HepG2 (cell line): ENCODE results near the gene PBX1. TPM values are rescaled to one million over a fixed set of nuclear protein-coding genes. Genes with fewer than 3 reads are reported as not detected.

ENCODE experiments used
- GABPB1 ChIP-seq: IDR thresholded peaks from 2 replicates; pipeline ENCODE4 v1.6.1; 2016; ENCODE audit warnings: mild to moderate bottlenecking, missing genetic modification reagents, moderate library complexity, missing compliant biosample characterization
- NFE2L1 ChIP-seq: sonication (generic); formaldehyde crosslinking; IDR thresholded peaks from 2 replicates; pipeline ENCODE4 v1.4.0; 2020; ENCODE audit warnings: missing genetic modification reagents, mild to moderate bottlenecking, borderline replicate concordance
- PHF5A ChIP-seq: IDR thresholded peaks from one replicate; pipeline ENCODE4 v1.6.1; 2018; ENCODE audit warnings: low read depth, missing genetic modification reagents; ENCODE audit not compliant: unreplicated experiment
- RFX3 ChIP-seq: IDR thresholded peaks from 2 replicates; pipeline ENCODE4 v1.6.1; 2016; ENCODE audit warnings: missing biosample characterization, missing genetic modification reagents
- SMC3 ChIP-seq: IDR thresholded peaks from 2 replicates; pipeline ENCODE4 v1.6.1; 2011; ENCODE audit warnings: low read length, improper control_type of control experiment
- SP140L ChIP-seq: sonication (generic); formaldehyde crosslinking; IDR thresholded peaks from 2 replicates; pipeline ENCODE4 v1.4.0; 2020; ENCODE audit warnings: missing genetic modification reagents, borderline replicate concordance
- TBX2 ChIP-seq: sonication (generic); formaldehyde crosslinking; IDR thresholded peaks from 2 replicates; pipeline ENCODE4 v1.5.0; 2020; ENCODE audit warnings: missing genetic modification reagents, mild to moderate bottlenecking, borderline replicate concordance
- polyA plus RNA-seq, 8 experiments: library from polyadenylated mRNA; depleted of rRNA in 3 of 8; stranded (reverse) in 7 of 8; unstranded in 1 of 8; fragments of >200 nt; fragmentation: Illumina TruSeq in 4 of 8; extraction: Trizol in 4 of 8; gene quantifications; 2 replicates each; pipeline versions ENCODE4 v1.2.1 to v1.2.3, GENCODE V29; 2011 to 2016; ENCODE audit warnings: low read depth in 4 of 8, missing spikeins in 1 of 8, mixed read lengths in 1 of 8; ENCODE audit not compliant: insufficient read depth in 1 of 8
- total RNA-seq, 5 experiments: library from RNA; depleted of rRNA; stranded (reverse); fragments of >200 nt; fragmentation: Illumina TruSeq; extraction: Trizol; gene quantifications; 2 replicates each; pipeline ENCODE4 v1.2.3, GENCODE V29; 2016; ENCODE audit warnings: low read depth in 1 of 5
- TF ChIP-seq, protein P1 (sequence below): sonication (generic); formaldehyde crosslinking; IDR thresholded peaks from 2 replicates; pipeline ENCODE4 v1.4.0; 2020; ENCODE audit warnings: missing genetic modification reagents, borderline replicate concordance
- TF ChIP-seq, protein P2 (sequence below): sonication (generic); formaldehyde crosslinking; IDR thresholded peaks from 2 replicates; pipeline ENCODE4 v1.8.1; 2023; ENCODE audit warnings: mild to moderate bottlenecking, missing genetic modification reagents
- TF ChIP-seq, protein P3 (sequence below): sonication (generic); formaldehyde crosslinking; IDR thresholded peaks from 2 replicates; pipeline ENCODE4 v1.4.0; 2020; ENCODE audit warnings: missing genetic modification reagents

Gene PBX1
- total and polyA plus RNA-seq, 2 of the 13 experiments (the other 11 are each of a cell fraction or from before 2014, with no cell fraction given) = 0.24 TPM; not detected in 1

DNA sequence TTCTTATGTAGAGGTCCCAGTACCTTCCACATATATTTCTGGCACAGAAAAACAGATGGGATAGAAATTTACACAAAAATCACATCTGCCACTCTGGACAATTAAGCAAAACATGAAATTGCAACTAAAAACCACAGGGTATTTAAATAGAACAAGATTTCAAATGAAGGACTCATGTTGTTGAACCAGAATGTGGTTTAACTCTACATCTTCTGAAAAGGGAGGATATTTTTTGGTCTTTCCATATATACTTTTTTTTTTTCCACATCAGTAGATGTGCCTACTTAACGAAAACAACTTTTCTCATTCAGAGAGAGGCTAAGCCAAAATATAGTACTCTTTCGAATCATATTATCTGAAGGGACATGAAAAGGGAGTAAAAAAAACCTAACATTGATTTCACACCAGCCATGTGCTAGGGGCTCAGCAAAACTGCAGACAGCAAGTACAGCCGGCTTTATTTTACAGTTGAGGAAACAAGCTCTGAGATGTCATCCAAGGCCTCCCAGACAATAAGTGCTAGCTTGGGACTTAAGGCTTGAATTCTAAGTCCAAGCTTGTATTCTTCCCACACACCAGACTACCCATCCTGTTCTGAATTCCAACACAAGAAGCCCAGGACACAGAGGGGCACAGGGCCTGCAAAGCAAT lies 208.9 kb downstream of the PBX1 start (continued):
- TF ChIP-seq, protein P1, sequence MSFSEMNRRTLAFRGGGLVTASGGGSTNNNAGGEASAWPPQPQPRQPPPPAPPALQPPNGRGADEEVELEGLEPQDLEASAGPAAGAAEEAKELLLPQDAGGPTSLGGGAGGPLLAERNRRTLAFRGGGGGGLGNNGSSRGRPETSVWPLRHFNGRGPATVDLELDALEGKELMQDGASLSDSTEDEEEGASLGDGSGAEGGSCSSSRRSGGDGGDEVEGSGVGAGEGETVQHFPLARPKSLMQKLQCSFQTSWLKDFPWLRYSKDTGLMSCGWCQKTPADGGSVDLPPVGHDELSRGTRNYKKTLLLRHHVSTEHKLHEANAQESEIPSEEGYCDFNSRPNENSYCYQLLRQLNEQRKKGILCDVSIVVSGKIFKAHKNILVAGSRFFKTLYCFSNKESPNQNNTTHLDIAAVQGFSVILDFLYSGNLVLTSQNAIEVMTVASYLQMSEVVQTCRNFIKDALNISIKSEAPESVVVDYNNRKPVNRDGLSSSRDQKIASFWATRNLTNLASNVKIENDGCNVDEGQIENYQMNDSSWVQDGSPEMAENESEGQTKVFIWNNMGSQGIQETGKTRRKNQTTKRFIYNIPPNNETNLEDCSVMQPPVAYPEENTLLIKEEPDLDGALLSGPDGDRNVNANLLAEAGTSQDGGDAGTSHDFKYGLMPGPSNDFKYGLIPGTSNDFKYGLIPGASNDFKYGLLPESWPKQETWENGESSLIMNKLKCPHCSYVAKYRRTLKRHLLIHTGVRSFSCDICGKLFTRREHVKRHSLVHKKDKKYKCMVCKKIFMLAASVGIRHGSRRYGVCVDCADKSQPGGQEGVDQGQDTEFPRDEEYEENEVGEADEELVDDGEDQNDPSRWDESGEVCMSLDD (CRISPR knock-in tag) = no peak
- TF ChIP-seq NFE2L1 (CRISPR knock-in tag) (no peak), PHF5A (CRISPR knock-in tag) (no peak), SMC3 (no peak), GABPB1 (CRISPR knock-in tag) (no peak), SP140L (CRISPR knock-in tag) (no peak), TBX2 (no peak), RFX3 (CRISPR knock-in tag) (no peak)
- TF ChIP-seq, protein P2, sequence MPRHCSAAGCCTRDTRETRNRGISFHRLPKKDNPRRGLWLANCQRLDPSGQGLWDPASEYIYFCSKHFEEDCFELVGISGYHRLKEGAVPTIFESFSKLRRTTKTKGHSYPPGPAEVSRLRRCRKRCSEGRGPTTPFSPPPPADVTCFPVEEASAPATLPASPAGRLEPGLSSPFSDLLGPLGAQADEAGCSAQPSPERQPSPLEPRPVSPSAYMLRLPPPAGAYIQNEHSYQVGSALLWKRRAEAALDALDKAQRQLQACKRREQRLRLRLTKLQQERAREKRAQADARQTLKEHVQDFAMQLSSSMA (CRISPR knock-in tag) = no peak
- TF ChIP-seq, protein P3, sequence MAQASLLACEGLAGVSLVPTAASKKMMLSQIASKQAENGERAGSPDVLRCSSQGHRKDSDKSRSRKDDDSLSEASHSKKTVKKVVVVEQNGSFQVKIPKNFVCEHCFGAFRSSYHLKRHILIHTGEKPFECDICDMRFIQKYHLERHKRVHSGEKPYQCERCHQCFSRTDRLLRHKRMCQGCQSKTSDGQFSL = no peak
